Activated CD4-positive, alpha-beta T cell treated with anti-CD3 and anti-CD28 coated beads, Interleukin-2, amount 50 U/mL, for 1 hour (primary cell): ENCODE measurements around the gene ZNF768.
A peak's percentile ranks its signal among the peaks of the same experiment; 100 is the strongest.
"Not testable (repeated sequence)": the region's sequence is repeated elsewhere in the genome, so short reads cannot be mapped to it uniquely, and the experiment has no call there.

ENCODE experiments used
- DNase-seq: peaks from one replicate; pipeline ENCODE4 v3.0.0-alpha.2; 2020

ZNF768 gene

GRCh38 chr16:30555315-30556124 is 29.2 kb upstream of the ZNF768 start:
- DNase-seq, result no peak

- no peak for DNase-seq
Measured at GRCh38 chr16:30554557-30555314, 28.4 kb upstream of the ZNF768 start.

- no peak for DNase-seq
Measured at GRCh38 chr16:30553393-30553899, 27.1 kb upstream of the ZNF768 start.

GRCh38 chr16:30552956-30553355 is 26.6 kb upstream of the ZNF768 start:
- DNase-seq, result no peak

GRCh38 chr16:30551781-30552180 is 25.4 kb upstream of the ZNF768 start:
- DNase-seq, result peak; percentile 67

GRCh38 chr16:30548416-30549253 is 22.3 kb upstream of the ZNF768 start:
- DNase-seq, result no peak

GRCh38 chr16:30546115-30546514 is 19.7 kb upstream of the ZNF768 start:
- DNase-seq, result no peak

DNA sequence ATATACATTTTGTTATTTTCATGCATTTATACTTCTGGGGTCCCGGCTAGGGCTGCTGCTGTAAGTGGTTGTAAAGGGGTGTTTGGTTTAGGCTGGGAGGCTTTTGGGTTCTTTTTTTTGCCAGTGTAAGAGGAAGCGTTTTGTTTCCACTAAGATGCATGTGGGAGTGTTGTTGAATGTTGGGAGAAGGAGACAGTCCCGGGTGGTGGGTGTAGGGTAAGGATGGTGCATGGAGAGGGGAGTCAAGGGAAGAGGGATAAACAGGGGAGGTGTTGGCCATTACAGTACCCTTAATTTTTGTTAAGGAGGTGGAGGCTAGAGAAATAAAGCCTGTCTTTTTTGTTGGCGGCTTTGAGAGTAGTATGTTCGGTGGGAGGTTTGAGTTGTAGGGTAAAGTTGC is 16.7 kb upstream of the ZNF768 start:
- DNase-seq, result no peak

DNA sequence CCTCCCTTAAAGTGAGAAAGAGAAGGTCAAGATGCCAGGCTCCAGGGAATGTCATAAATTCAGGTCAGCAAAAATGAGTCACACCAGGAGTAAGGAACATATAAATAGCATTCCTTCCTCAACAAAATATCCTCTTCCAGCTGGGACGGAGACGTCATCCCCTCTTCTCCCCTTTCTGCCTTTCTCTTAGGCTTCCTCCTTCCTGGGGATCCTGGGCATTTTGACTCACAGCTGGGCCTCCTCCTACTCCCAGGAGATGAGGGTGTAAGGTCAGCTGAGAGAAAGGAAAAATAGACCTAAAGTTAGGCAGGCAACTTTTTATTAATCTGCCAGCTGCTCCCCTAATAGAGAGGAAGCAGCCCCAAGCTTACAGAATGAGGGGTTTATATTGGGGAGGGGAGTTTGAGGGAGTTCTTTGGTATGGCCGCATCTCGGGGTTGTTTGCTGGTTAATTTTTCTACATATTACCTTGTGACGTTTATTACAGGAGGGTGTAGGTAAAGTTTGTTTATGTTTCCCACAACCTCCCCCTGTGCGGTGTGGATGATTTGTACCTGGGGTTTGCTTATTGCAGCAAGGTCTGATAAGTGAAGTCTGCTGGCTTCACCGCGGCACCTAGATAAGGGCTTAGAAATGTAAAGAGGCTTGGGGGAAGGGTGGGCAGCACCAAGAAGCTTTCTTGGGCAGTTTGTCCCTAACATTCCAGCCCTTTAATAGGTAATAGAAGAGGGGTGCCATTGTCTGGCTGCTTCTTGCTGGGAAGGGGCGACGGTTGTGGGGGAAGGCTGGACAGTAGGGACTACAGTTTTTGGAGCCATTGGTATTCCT is 15.3 kb upstream of the ZNF768 start:
- DNase-seq, result no peak

GRCh38 chr16:30540916-30541464 is 14.6 kb upstream of the ZNF768 start:
- not testable (repeated sequence) for DNase-seq

- DNase-seq, result not testable (repeated sequence)
Measured at GRCh38 chr16:30539986-30540526, 13.7 kb upstream of the ZNF768 start.

DNA sequence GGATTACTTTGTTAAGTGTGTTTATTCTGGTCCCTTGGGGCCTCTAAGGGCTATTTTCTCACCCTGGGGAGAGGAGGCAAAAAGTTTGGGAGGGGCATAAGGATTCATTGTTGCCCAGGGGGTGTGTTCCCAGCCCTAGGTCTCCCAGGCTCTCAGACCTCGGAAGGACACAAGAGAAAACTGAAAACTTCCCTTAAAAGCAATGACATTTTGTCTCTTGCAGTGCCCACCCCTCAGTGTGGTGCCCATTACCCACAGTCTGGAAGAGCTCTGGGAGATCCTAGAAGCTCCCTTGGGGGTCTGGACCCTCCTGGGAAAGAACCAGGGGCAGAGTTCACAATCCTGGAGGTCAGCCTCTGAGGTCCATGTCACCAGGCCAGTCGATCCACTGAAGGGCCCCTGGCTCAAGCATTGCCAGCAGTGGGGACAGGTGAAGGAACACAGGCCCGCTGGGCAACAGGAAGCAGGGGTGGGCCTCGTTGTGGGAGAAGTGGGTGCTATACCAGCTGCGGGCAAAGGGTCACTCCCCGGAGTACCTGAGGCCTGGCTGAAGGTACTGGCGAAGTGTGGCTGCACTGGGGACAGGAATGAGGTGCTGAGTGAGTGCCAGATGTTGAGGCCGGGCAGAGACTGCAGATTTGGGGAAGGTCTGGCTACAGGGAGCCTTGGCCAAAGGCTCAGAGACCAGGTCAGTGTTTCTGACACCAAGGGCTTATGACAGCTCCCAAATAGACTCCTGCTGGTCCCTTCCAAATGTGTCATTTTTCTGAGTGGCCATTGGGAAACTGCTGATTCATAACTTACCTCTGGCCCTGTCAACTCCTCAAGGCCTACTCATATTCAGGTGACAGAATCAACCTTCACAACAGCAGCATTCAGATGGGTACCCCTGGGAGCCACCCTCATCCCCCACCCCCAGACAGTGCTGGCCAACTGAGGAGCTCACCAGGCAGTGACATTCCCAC is 12.9 kb upstream of the ZNF768 start:
- DNase-seq, result no peak

DNA sequence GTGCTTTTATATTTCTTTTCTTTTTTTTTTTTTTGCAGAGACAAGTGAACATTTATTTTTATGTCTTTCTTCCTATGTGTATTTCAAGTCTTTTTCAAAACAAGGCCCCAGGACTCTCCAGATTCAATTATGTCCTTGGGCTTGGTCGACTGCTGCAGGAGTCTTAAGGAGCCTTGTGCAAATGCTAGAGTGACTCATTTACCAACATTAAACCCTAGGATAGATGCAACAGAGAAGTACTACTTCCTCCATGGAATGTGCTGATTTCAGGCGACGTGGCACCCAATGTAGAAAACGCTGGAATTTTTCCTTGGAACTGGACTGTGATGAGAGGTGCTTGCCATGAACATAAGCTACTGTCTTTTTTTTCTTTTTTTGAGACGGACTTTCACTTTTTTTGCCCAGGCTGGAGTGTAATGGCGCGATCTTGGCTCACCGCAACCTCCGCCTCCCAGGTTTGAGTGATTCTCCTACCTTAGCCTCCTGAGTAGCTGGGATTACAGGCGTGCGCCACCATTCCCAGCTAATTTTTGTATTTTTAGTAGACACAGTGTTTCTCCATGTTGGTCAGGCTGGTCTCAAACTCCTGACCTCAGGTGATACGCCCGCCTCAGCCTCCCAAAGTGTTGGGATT is 10.1 kb upstream of the ZNF768 start:
- DNase-seq, result not testable (repeated sequence)

- peak; percentile 56 for DNase-seq
Measured at GRCh38 chr16:30535777-30536190, 9.4 kb upstream of the ZNF768 start.

DNA sequence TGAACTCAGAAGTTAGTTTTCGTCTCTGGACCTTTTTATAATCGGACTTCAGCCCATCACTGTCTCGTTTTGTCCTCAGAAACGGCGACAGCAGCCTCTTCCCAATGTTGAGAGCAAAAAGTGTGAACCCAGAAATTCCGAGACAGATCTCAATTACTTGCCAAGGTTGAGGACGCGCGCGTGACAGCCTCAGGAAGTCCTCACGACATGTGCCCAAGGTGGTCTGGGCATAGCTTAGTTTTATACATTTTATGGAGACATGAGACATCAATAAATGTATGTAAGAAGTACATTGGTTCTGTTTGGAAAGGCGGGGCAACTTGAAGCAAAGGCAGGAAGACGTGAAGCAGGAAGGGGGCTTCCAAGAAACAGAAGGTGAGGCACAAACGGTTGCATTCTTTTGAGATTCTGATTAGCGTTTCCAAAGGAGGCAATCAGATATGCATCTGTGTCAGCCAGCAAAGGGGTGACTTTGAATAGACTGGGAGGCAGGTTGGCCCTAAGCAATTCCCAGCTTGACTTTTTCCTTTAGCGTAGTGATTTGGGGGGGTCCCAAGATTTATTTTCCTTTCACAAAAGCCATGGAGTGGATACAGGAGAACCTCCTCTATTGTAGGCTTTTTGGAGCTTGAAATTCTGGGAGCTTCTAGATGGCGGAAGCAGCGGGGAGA is 8.9 kb upstream of the ZNF768 start:
- no peak for DNase-seq

DNA sequence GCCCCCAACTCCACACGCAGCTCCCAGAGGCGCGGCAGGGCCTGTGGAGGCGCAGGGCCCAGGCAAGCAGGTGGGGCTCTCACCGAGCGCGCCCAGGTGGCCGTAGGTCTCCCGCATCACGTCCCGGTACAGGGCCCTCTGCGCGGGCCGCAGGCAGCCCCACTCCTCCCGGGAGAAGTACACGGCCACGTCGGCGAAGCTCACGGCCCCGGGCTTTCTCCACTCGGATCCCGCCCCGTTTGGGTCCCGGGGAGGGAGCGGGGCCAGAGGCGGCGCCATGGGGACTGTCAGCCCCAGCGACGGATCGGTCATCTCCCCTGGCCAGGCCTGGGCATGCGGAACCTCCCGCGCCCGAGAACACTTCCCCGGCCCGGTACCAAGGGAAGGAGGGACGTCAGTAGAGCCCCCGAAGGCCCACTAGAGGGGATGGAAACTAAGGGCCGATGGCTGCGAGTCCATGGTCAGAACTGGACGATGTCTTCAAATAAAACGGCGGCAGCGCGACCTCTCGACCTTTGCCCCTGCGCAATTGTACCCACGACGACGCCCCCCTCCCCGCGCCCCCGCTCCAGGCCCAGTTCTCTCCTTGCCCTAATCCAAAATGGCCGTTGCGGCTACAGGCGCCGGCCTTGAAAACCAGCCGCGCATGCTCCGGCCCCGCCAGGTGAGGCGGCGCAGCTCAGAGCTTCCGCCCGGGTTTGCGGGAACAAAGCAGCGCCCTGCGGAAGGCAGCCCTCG is 8.2 kb upstream of the ZNF768 start, which contains the start of gene ZNF747:
ZNF747 (minus strand) TSS at position 491 of the 738 bp plus-strand sequence; CDS start at position 312, 179 bp downstream.
- peak; percentile 91 for DNase-seq

DNA sequence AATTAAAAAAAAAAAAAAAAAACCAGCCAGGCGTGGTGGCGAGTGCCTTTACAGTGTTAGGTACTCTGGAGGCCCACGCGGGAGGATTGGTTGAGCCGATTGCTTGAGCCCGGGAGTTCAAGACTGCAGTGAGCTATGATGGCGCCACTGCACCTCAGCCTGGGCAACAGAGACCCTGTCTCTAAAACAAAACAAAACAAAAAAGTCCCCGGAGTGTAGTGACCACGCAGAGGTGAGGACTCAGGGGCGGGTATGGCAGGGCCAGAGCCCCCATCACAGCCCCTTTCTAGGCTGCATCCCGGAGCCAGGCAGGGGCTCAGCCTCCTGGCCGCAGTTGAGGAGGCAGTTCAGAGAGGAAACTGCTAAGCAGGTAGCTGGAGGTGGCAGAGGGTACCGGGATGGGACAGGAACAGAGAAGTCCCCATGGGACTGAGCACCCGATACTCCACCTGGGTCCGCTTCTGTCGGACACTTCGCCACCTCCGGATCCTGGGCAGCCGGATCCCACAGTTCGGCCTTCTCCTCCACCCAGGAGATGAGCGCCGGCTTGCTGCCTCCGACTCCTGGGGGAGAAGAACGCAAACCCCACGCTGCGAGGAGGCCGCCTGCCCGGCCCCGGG is 7.5 kb upstream of the ZNF768 start:
- DNase-seq, result no peak

DNA sequence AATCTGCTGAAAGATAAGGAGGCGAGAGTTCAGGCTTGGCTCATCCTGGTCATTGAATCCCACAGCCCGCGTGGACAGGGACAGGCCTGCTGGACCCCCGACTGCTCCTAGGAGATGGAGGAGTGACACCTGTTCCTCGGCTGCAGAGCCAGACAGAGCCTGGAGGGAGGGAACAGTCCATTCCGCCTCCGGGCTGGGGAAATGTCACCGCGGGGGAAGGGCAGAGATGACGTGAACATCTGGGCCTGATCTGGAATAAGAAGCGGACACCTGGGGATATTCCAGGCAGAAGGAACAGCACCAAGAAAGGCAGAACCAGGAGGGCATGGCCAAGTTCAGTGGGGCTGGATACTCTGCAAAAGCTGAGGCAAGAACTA is 6.8 kb upstream of the ZNF768 start:
- no peak for DNase-seq
